PC-3 (cell line): ENCODE results near the gene EIPR1. TPM values are rescaled to one million over a fixed set of nuclear protein-coding genes. Genes with fewer than 3 reads are reported as not detected.

Experiments
- ATAC-seq: fragments of 200-7000 bp; cut with Tn5 transposase; 2 replicates; pipeline ENCODE4 v1.9.1; 2020; ENCODE audit warnings: mild to moderate bottlenecking, moderate library complexity
- BruUV-seq: library from RNA; stranded (reverse); fragments of 400-500 nt; replicated peaks from 2 replicates; lab custom pipeline; 2021; lab: Mats Ljungman, UMichigan
- CTCF ChIA-PET: fragments of 300-600 bp; sonication (Branson Sonifier 250); formaldehyde crosslinking; loops from one replicate; lab custom pipeline; 2022; ENCODE audit warnings: antibody characterized with exemption; lab: Charles Lee
- POLR2A ChIA-PET: fragments of 300-600 bp; sonication (Branson Sonifier 250); formaldehyde crosslinking; loops from one replicate; lab custom pipeline; 2022; ENCODE audit warnings: antibody characterized with exemption; ENCODE audit not compliant: unreplicated experiment; lab: Charles Lee
- DNase-seq: peaks from one replicate; pipeline ENCODE4 v3.0.0-alpha.2; 2015
- H2AFZ ChIP-seq: fragments of 300-600 bp; sonication (generic); 2 replicates; pipeline ENCODE4 v1.6.0; 2016; ENCODE audit warnings: antibody characterized with exemption, low read length
- H3F3A ChIP-seq: fragments of 300-600 bp; sonication (generic); one replicate; pipeline ENCODE4 v1.6.0; 2017; ENCODE audit warnings: antibody characterized with exemption, low read length, control low read depth, mild to moderate bottlenecking; ENCODE audit not compliant: unreplicated experiment
- H3K27ac ChIP-seq: fragments of 300-600 bp; sonication (generic); 2 replicates; pipeline ENCODE4 v1.5.1; 2016; ENCODE audit warnings: mild to moderate bottlenecking, low read length
- H3K27me3 ChIP-seq: fragments of 300-600 bp; sonication (generic); 2 replicates; pipeline ENCODE4 v1.6.1; 2016; ENCODE audit warnings: low read length, mixed read lengths
- H3K36me3 ChIP-seq: fragments of 300-600 bp; sonication (generic); 2 replicates; pipeline ENCODE4 v1.6.1; 2016; ENCODE audit warnings: low read depth, mixed run types, low read length, mixed read lengths
- H3K4me1 ChIP-seq: fragments of 300-600 bp; sonication (generic); 2 replicates; pipeline ENCODE4 v1.5.1; 2016; ENCODE audit warnings: low read length; ENCODE audit not compliant: insufficient read depth
- H3K4me2 ChIP-seq: fragments of 300-600 bp; sonication (generic); 2 replicates; pipeline ENCODE4 v1.6.0; 2016; ENCODE audit warnings: low read length
- H3K4me3 ChIP-seq: fragments of 300-600 bp; sonication (generic); 2 replicates; pipeline ENCODE4 v1.5.1; 2016; ENCODE audit warnings: mild to moderate bottlenecking, low read length, mixed read lengths
- H3K79me2 ChIP-seq: fragments of 300-600 bp; sonication (generic); 2 replicates; pipeline ENCODE4 v1.6.1; 2017; ENCODE audit warnings: low read length, mixed read lengths
- H3K9ac ChIP-seq: fragments of 300-600 bp; sonication (generic); 2 replicates; pipeline ENCODE4 v1.6.0; 2016; ENCODE audit warnings: mild to moderate bottlenecking, low read length
- H3K9me2 ChIP-seq: fragments of 300-600 bp; sonication (generic); replicated peaks from 2 replicates; pipeline ENCODE4 v1.6.1; 2016; ENCODE audit warnings: mixed run types, low read length, mixed read lengths
- H3K9me3 ChIP-seq: fragments of 300-600 bp; sonication (generic); 2 replicates; pipeline ENCODE4 v1.6.1; 2016; ENCODE audit warnings: low read length, mixed read lengths
- H4K20me1 ChIP-seq: fragments of 300-600 bp; sonication (generic); 2 replicates; pipeline ENCODE4 v1.6.1; 2016; ENCODE audit warnings: low read length, mixed read lengths
- EZH2 ChIP-seq: fragments of 300-600 bp; sonication (generic); IDR thresholded peaks from one replicate; pipeline ENCODE4 v1.6.1; 2017; ENCODE audit warnings: antibody characterized with exemption, mild to moderate bottlenecking, low read length; ENCODE audit not compliant: unreplicated experiment
- EZH2phosphoT487 ChIP-seq: fragments of 300-600 bp; sonication (generic); IDR thresholded peaks from 2 replicates; pipeline ENCODE4 v1.6.1; 2018; ENCODE audit warnings: mild to moderate bottlenecking, antibody characterized with exemption, low read length, borderline replicate concordance
- intact Hi-C: fragments of 100-400 bp; cut with micrococcal nuclease; formaldehyde crosslinking; loops from 2 replicates; pipeline ENCODE4 v1.9.0; 2023
- total RNA-seq: library from RNA; depleted of rRNA; stranded (reverse); fragments of >200 nt; gene quantifications from 2 replicates; pipeline ENCODE4 v1.2.3, GENCODE V29; 2014
- TF ChIP-seq, protein P1 (sequence below): fragments of 300-600 bp; sonication (generic); conservative IDR thresholded peaks from 2 replicates; pipeline ENCODE4 v1.5.1; 2017; ENCODE audit warnings: antibody characterized with exemption, low read depth, mild to moderate bottlenecking, low read length

The EIPR1 gene
- total RNA-seq, 1 experiment from 2014 or later, result 90.1 TPM

DNA sequence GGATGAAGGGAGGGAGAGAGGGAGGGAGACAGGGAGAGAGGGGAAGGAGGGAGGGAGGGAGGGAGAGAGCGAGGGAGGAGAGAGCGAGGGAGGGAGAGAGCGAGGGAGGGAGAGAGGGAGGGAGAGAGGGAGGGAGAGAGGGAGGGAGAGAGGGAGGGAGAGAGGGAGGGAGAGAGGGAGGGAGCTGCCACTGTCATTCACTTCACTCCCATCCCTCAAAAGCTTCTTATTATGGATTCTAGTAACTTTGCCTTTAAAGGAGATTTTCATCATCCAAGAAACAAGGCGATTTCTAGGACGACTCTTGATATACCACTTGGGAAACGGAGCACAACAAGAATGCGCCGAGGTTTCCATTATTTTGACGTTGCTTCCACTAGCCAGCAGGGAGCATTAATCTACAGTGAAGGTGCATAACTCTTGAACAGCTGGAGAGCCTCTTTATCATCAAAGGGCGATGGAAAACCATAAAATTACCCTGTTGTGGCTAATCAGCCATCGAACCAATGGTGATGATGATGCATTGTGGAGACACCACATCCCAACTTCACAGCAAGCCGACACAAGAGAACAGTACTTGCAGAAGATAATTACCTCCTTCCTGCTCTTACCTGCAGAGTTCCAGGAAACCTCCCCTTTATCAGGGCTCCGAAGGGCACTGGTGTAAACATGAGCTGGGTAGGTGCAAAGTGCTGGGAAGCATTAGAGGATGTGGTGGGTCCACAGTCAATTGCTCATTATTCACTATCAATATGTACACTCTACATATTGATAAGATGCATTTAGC lies 130.5 kb downstream of the EIPR1 start:
- no peaks in the 10 kb centered on the region for H4K20me1 ChIP-seq
- H3K36me3 ChIP-seq, result peaks cover 17% of the 10 kb centered on the region; the same call in 1 of the 2 replicates
- BruUV-seq, result no TSS peak
- no peaks in the 10 kb centered on the region for H3K4me1 ChIP-seq
- no peaks in the 10 kb centered on the region for H3K79me2 ChIP-seq
- no peak for ATAC-seq
- H3K9me2 ChIP-seq, result no peaks in the 10 kb centered on the region
- no peak overlapping the region for H3K4me2 ChIP-seq
- H3F3A ChIP-seq, result no peaks in the 10 kb centered on the region
- no peak overlapping the region for H2AFZ ChIP-seq
- no peak overlapping the region for H3K9ac ChIP-seq
- ChIA-PET CTCF (no interaction called here), POLR2A (no interaction called here)
- H3K4me3 ChIP-seq, result no peak overlapping the region
- no peak for TF ChIP-seq EZH2
- DNase-seq, result no peak
- intact Hi-C loops, result no loop called here
- H3K27me3 ChIP-seq, result no peaks in the 10 kb centered on the region
- H3K9me3 ChIP-seq, result peaks cover 6% of the 10 kb centered on the region; the same call in 1 of the 2 replicates
- no peak overlapping the region for H3K27ac ChIP-seq

DNA sequence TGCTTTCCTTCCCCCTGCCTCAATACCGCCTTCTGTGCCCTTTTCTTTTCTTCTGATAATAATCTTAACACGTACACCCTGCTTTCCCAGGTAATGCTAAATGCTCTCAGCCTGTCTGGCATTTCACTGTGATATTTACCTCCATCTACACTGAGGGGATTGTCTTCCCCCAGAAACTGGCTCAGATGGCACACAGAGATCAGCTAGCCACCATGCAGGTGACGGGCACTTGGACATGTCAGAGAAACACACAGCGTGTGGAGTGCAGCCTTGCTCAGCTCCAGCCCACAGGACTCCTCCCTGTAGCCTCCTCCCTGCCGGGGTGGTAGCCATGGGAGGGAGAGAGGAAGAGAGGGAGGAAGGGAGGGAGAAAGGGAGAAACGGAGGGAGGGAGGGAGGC lies 131.2 kb downstream of the EIPR1 start:
- ChIA-PET POLR2A (no interaction called here), CTCF (no interaction called here)
- Histone ChIP-seq H4K20me1 (no peaks in the 10 kb centered on the region), H3K4me1 (no peaks in the 10 kb centered on the region), H2AFZ (no peak overlapping the region), H3K36me3 (peaks cover 17% of the 10 kb centered on the region; the same call in 1 of the 2 replicates), H3K79me2 (no peaks in the 10 kb centered on the region), H3K27ac (no peak overlapping the region), H3F3A (no peaks in the 10 kb centered on the region), H3K9me3 (peaks cover 6% of the 10 kb centered on the region; the same call in 1 of the 2 replicates), H3K27me3 (no peaks in the 10 kb centered on the region), H3K9ac (no peak overlapping the region), H3K4me3 (no peak overlapping the region), H3K4me2 (no peak overlapping the region), H3K9me2 (no peaks in the 10 kb centered on the region)
- no peak for DNase-seq
- no TSS peak for BruUV-seq
- ATAC-seq, result no peak
- TF ChIP-seq EZH2phosphoT487, result no peak
- TF ChIP-seq, protein P1, sequence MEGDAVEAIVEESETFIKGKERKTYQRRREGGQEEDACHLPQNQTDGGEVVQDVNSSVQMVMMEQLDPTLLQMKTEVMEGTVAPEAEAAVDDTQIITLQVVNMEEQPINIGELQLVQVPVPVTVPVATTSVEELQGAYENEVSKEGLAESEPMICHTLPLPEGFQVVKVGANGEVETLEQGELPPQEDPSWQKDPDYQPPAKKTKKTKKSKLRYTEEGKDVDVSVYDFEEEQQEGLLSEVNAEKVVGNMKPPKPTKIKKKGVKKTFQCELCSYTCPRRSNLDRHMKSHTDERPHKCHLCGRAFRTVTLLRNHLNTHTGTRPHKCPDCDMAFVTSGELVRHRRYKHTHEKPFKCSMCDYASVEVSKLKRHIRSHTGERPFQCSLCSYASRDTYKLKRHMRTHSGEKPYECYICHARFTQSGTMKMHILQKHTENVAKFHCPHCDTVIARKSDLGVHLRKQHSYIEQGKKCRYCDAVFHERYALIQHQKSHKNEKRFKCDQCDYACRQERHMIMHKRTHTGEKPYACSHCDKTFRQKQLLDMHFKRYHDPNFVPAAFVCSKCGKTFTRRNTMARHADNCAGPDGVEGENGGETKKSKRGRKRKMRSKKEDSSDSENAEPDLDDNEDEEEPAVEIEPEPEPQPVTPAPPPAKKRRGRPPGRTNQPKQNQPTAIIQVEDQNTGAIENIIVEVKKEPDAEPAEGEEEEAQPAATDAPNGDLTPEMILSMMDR, result no peak
- TF ChIP-seq EZH2, result no peak
- intact Hi-C loops, result no loop called here

DNA sequence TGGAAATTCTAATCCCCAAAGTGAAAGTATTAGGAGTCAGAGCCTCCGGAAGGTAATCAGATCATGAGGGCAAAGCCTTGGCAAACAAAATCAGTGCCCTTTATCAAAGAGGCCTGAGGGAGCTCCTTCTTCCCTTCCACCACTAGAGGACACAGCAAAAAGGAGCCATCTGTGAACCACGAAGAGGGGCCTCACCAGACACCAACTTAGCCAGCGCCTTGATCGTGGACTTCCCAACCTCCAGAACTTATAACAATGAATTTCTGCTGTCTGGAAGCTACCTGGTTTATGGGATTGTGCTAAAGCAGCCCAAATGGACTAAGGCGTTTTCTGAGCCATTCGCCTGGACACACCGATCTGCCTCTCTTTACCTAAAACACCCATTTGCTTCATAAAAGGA lies 133.1 kb downstream of the EIPR1 start:
- Histone ChIP-seq H3K27ac (no peak overlapping the region), H3K4me3 (no peak overlapping the region), H3K36me3 (peaks cover 9% of the 10 kb centered on the region; the same call in 1 of the 2 replicates), H3K9ac (no peak overlapping the region), H2AFZ (no peak overlapping the region), H3F3A (no peaks in the 10 kb centered on the region), H3K9me3 (peaks cover 6% of the 10 kb centered on the region; the same call in 1 of the 2 replicates), H3K27me3 (no peaks in the 10 kb centered on the region), H3K79me2 (no peaks in the 10 kb centered on the region), H3K4me2 (no peak overlapping the region), H4K20me1 (no peaks in the 10 kb centered on the region), H3K4me1 (no peaks in the 10 kb centered on the region), H3K9me2 (no peaks in the 10 kb centered on the region)
- POLR2A ChIA-PET, result no interaction called here
- no TSS peak for BruUV-seq
- intact Hi-C loops, result no loop called here
- DNase-seq (no peak), ATAC-seq (no peak)
- TF ChIP-seq EZH2 (no peak), EZH2phosphoT487 (no peak)
- TF ChIP-seq, protein P1, result no peak
- CTCF ChIA-PET, result no interaction called here
